H1 (cell line): ENCODE results near the gene RGS6. TPM values are rescaled to one million over a fixed set of nuclear protein-coding genes. Genes with fewer than 3 reads are reported as not detected.

ENCODE experiments used
- polyA plus RNA-seq, 7 experiments: library from polyadenylated mRNA; depleted of rRNA in 3 of 7; stranded (reverse) in 5 of 7; unstranded in 2 of 7; fragments of >200 nt in 5 of 7; fragments of 200-250 nt in 2 of 7; gene quantifications; 1 replicate in 5 of 7; 2 replicates in 1 of 7; 4 replicates in 1 of 7; pipeline versions ENCODE4 v1.2.1 to v1.2.3, GENCODE V29; 2011 to 2013; ENCODE audit warnings: missing spikeins in 2 of 7, mixed read lengths in 2 of 7
- total RNA-seq: library from RNA; stranded (reverse); fragmentation: NEBNext Ultra II Directional; extraction: Animal tissue kit (Norgen Biotek cat#: 25700); gene quantifications from 2 replicates; pipeline ENCODE4 v1.2.1, GENCODE V29; 2021
- TF ChIP-seq, protein P1 (sequence below): fragments of 300-600 bp; sonication (generic); IDR thresholded peaks from 2 replicates; pipeline ENCODE4 v1.7.1; 2012; ENCODE audit warnings: low read length, moderate library complexity, mild to moderate bottlenecking, inconsistent platforms; ENCODE audit not compliant: insufficient replicate concordance

RGS6 gene
- total and polyA plus RNA-seq, 2 of the 8 experiments (the other 6 are each of a cell fraction or from before 2014, with no cell fraction given): 0.26 to 1.1 TPM

- TF ChIP-seq, protein P1, sequence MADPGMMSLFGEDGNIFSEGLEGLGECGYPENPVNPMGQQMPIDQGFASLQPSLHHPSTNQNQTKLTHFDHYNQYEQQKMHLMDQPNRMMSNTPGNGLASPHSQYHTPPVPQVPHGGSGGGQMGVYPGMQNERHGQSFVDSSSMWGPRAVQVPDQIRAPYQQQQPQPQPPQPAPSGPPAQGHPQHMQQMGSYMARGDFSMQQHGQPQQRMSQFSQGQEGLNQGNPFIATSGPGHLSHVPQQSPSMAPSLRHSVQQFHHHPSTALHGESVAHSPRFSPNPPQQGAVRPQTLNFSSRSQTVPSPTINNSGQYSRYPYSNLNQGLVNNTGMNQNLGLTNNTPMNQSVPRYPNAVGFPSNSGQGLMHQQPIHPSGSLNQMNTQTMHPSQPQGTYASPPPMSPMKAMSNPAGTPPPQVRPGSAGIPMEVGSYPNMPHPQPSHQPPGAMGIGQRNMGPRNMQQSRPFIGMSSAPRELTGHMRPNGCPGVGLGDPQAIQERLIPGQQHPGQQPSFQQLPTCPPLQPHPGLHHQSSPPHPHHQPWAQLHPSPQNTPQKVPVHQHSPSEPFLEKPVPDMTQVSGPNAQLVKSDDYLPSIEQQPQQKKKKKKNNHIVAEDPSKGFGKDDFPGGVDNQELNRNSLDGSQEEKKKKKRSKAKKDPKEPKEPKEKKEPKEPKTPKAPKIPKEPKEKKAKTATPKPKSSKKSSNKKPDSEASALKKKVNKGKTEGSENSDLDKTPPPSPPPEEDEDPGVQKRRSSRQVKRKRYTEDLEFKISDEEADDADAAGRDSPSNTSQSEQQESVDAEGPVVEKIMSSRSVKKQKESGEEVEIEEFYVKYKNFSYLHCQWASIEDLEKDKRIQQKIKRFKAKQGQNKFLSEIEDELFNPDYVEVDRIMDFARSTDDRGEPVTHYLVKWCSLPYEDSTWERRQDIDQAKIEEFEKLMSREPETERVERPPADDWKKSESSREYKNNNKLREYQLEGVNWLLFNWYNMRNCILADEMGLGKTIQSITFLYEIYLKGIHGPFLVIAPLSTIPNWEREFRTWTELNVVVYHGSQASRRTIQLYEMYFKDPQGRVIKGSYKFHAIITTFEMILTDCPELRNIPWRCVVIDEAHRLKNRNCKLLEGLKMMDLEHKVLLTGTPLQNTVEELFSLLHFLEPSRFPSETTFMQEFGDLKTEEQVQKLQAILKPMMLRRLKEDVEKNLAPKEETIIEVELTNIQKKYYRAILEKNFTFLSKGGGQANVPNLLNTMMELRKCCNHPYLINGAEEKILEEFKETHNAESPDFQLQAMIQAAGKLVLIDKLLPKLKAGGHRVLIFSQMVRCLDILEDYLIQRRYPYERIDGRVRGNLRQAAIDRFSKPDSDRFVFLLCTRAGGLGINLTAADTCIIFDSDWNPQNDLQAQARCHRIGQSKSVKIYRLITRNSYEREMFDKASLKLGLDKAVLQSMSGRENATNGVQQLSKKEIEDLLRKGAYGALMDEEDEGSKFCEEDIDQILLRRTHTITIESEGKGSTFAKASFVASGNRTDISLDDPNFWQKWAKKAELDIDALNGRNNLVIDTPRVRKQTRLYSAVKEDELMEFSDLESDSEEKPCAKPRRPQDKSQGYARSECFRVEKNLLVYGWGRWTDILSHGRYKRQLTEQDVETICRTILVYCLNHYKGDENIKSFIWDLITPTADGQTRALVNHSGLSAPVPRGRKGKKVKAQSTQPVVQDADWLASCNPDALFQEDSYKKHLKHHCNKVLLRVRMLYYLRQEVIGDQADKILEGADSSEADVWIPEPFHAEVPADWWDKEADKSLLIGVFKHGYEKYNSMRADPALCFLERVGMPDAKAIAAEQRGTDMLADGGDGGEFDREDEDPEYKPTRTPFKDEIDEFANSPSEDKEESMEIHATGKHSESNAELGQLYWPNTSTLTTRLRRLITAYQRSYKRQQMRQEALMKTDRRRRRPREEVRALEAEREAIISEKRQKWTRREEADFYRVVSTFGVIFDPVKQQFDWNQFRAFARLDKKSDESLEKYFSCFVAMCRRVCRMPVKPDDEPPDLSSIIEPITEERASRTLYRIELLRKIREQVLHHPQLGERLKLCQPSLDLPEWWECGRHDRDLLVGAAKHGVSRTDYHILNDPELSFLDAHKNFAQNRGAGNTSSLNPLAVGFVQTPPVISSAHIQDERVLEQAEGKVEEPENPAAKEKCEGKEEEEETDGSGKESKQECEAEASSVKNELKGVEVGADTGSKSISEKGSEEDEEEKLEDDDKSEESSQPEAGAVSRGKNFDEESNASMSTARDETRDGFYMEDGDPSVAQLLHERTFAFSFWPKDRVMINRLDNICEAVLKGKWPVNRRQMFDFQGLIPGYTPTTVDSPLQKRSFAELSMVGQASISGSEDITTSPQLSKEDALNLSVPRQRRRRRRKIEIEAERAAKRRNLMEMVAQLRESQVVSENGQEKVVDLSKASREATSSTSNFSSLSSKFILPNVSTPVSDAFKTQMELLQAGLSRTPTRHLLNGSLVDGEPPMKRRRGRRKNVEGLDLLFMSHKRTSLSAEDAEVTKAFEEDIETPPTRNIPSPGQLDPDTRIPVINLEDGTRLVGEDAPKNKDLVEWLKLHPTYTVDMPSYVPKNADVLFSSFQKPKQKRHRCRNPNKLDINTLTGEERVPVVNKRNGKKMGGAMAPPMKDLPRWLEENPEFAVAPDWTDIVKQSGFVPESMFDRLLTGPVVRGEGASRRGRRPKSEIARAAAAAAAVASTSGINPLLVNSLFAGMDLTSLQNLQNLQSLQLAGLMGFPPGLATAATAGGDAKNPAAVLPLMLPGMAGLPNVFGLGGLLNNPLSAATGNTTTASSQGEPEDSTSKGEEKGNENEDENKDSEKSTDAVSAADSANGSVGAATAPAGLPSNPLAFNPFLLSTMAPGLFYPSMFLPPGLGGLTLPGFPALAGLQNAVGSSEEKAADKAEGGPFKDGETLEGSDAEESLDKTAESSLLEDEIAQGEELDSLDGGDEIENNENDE: no peak
These were observed 618.3 kb downstream of the RGS6 start (continued) for GRCh38 chr14:72550513-72550912.
